H1 (cell line): ENCODE results near the gene TOMM34. TPM values are rescaled to one million over a fixed set of nuclear protein-coding genes. Genes with fewer than 3 reads are reported as not detected.

Experiments used
- CTCF ChIA-PET: fragments of 300-600 bp; sonication (Branson Sonifier 250); formaldehyde crosslinking; loops from one replicate; lab custom pipeline; 2021; ENCODE audit not compliant: partially characterized antibody; lab: Charles Lee
- POLR2A ChIA-PET: fragments of 300-600 bp; sonication (Branson Sonifier 250); formaldehyde crosslinking; loops from one replicate; lab custom pipeline; 2021; ENCODE audit warnings: inconsistent platforms; ENCODE audit not compliant: partially characterized antibody; lab: Charles Lee
- DNase-seq, 2 experiments: peaks; one replicate each; pipeline versions ENCODE4 v3.0.0 to v3.0.0-alpha.2; 2010 to 2022; ENCODE audit warnings: low spot score in 2 of 2, low read depth in 1 of 2, mixed read lengths in 1 of 2
- FAIRE-seq: peaks from 2 replicates; lab custom pipeline; 2011; peaks lifted over from hg19 to GRCh38; lab: Jason Lieb, UNC
- H2AFZ ChIP-seq: 2 replicates; pipeline ENCODE4 v1.8.1; 2012; ENCODE audit warnings: low read length, inconsistent platforms
- H2AK5ac ChIP-seq: 2 replicates; pipeline ENCODE4 v1.6.1; 2013; ENCODE audit warnings: low read depth, low read length
- H2BK120ac ChIP-seq: replicated peaks from 2 replicates; pipeline ENCODE3; 2013; ENCODE audit warnings: low read depth, low read length, inconsistent platforms
- H2BK12ac ChIP-seq: 2 replicates; pipeline ENCODE4 v1.6.1; 2013; ENCODE audit warnings: low read depth, low read length
- H2BK15ac ChIP-seq: 2 replicates; pipeline ENCODE4 v1.6.1; 2013; ENCODE audit warnings: low read length
- H2BK20ac ChIP-seq: 2 replicates; pipeline ENCODE4 v1.6.1; 2013; ENCODE audit warnings: low read length
- H2BK5ac ChIP-seq: 2 replicates; pipeline ENCODE4 v1.6.1; 2013; ENCODE audit warnings: low read depth, low read length
- H3K14ac ChIP-seq: 2 replicates; pipeline ENCODE4 v1.6.1; 2013; ENCODE audit warnings: inconsistent platforms; ENCODE audit not compliant: insufficient read length
- H3K18ac ChIP-seq: 2 replicates; pipeline ENCODE4 v1.6.1; 2013; ENCODE audit warnings: low read length; ENCODE audit errors: extremely low read depth
- H3K23ac ChIP-seq: 2 replicates; pipeline ENCODE4 v1.6.1; 2013; ENCODE audit warnings: inconsistent platforms; ENCODE audit not compliant: insufficient read length
- H3K23me2 ChIP-seq: 2 replicates; pipeline ENCODE4 v1.6.1; 2013; ENCODE audit warnings: low read depth, low read length
- H3K27ac ChIP-seq: 2 replicates; pipeline ENCODE4 v1.6.1; 2011; ENCODE audit warnings: low read depth, low read length, inconsistent platforms
- H3K27me3 ChIP-seq, 4 experiments: replicated peaks in 1 of 4; 1 replicate in 1 of 4; 2 replicates in 3 of 4; pipeline versions ENCODE4 v1.6.1 to v1.8.1; 2011 to 2013; ENCODE audit warnings: low read length in 3 of 4, mild to moderate bottlenecking in 3 of 4, inconsistent platforms in 2 of 4, mixed read lengths in 2 of 4, moderate library complexity in 1 of 4; ENCODE audit not compliant: control insufficient read depth in 3 of 4, insufficient read depth in 3 of 4; ENCODE audit errors: extremely low read depth in 1 of 4
- H3K36me3 ChIP-seq, 4 experiments: 2 replicates each; pipeline versions ENCODE4 v1.6.1 to v1.8.1; 2011 to 2013; ENCODE audit warnings: mild to moderate bottlenecking in 4 of 4, low read length in 3 of 4, moderate library complexity in 2 of 4, control low read depth in 1 of 4, inconsistent platforms in 1 of 4; ENCODE audit not compliant: insufficient read depth in 4 of 4, control insufficient read depth in 2 of 4
- H3K4ac ChIP-seq: replicated peaks from 2 replicates; pipeline ENCODE3; 2013; ENCODE audit warnings: low read length, low read depth, mixed read lengths, inconsistent platforms; ENCODE audit not compliant: insufficient read length
- H3K4me1 ChIP-seq, 4 experiments: replicated peaks in 1 of 4; 1 replicate in 1 of 4; 2 replicates in 3 of 4; pipeline versions ENCODE4 v1.6.1 to v1.8.1; 2011 to 2013; ENCODE audit warnings: low read length in 3 of 4, inconsistent platforms in 2 of 4, mixed read lengths in 1 of 4; ENCODE audit not compliant: insufficient read depth in 4 of 4, control insufficient read depth in 3 of 4
- H3K4me2 ChIP-seq, 2 experiments: 2 replicates each; pipeline versions ENCODE4 v1.6.1 to v1.8.1; 2011 to 2013; ENCODE audit warnings: low read depth in 2 of 2, low read length in 2 of 2, control low read depth in 1 of 2, inconsistent platforms in 1 of 2, mild to moderate bottlenecking in 1 of 2; ENCODE audit not compliant: insufficient read depth in 1 of 2
- H3K4me3 ChIP-seq, 4 experiments: fragments of 200-600, 300-600 bp in 1 of 4; sonication (generic), shearing (Covaris generic), sonication (Bioruptor Twin) in 1 of 4; 2 replicates each; pipeline versions ENCODE4 v1.5.1 to v1.8.1; 2011 to 2016; ENCODE audit warnings: low read length in 4 of 4, low read depth in 3 of 4, control low read depth in 2 of 4, inconsistent platforms in 2 of 4, mild to moderate bottlenecking in 2 of 4, mixed read lengths in 1 of 4, moderate library complexity in 1 of 4; ENCODE audit not compliant: insufficient read depth in 2 of 4; ENCODE audit errors: extremely low read depth in 1 of 4
- H3K56ac ChIP-seq: replicated peaks from 2 replicates; pipeline ENCODE3; 2013; ENCODE audit warnings: low read depth, mild to moderate bottlenecking, mixed read lengths, low read length, inconsistent platforms; ENCODE audit not compliant: insufficient read length
- H3K79me1 ChIP-seq: 2 replicates; pipeline ENCODE4 v1.6.1; 2013; ENCODE audit warnings: low read depth, low read length, control low read depth
- H3K79me2 ChIP-seq, 2 experiments: 2 replicates each; pipeline versions ENCODE4 v1.6.1 to v1.8.1; 2012 to 2013; ENCODE audit warnings: low read length in 2 of 2, mild to moderate bottlenecking in 2 of 2, inconsistent platforms in 1 of 2; ENCODE audit not compliant: insufficient read depth in 2 of 2, control insufficient read depth in 1 of 2
- H3K9ac ChIP-seq, 4 experiments: replicated peaks in 1 of 4; 1 replicate in 1 of 4; 2 replicates in 3 of 4; pipeline versions ENCODE4 v1.6.1 to v1.8.1; 2011 to 2013; ENCODE audit warnings: low read depth in 3 of 4, low read length in 3 of 4, control low read depth in 2 of 4, mild to moderate bottlenecking in 2 of 4, moderate library complexity in 2 of 4, inconsistent platforms in 1 of 4; ENCODE audit errors: extremely low read depth in 1 of 4
- H3K9me3 ChIP-seq, 2 experiments: 2 replicates each; pipeline versions ENCODE4 v1.6.1 to v1.8.1; 2012 to 2013; ENCODE audit warnings: mild to moderate bottlenecking in 2 of 2, moderate library complexity in 2 of 2, control low read depth in 1 of 2, inconsistent platforms in 1 of 2, low read depth in 1 of 2, low read length in 1 of 2, mixed read lengths in 1 of 2; ENCODE audit not compliant: insufficient read depth in 2 of 2
- H4K20me1 ChIP-seq, 2 experiments: replicated peaks in 1 of 2; 2 replicates each; pipeline versions ENCODE3 to v1.8.1; 2011 to 2013; ENCODE audit warnings: inconsistent platforms in 2 of 2, low read length in 2 of 2, mild to moderate bottlenecking in 1 of 2; ENCODE audit not compliant: insufficient read depth in 2 of 2, control insufficient read depth in 1 of 2
- H4K5ac ChIP-seq: 2 replicates; pipeline ENCODE4 v1.6.1; 2013; ENCODE audit warnings: low read length, low read depth, mixed read lengths, inconsistent platforms; ENCODE audit not compliant: insufficient read length
- H4K8ac ChIP-seq: 2 replicates; pipeline ENCODE4 v1.8.0; 2013; ENCODE audit warnings: mild to moderate bottlenecking, moderate library complexity, low read length, inconsistent platforms; ENCODE audit not compliant: insufficient read depth; ENCODE audit errors: extremely low read depth
- H4K91ac ChIP-seq: replicated peaks from 2 replicates; pipeline ENCODE3; 2013; ENCODE audit warnings: low read length, mixed read lengths, inconsistent platforms; ENCODE audit not compliant: insufficient read length
- ASH2L ChIP-seq: fragments of 200-600, 300-600 bp; sonication (generic); IDR thresholded peaks from one replicate; pipeline ENCODE4 v1.7.1; 2017; ENCODE audit warnings: low read length
- CEBPB ChIP-seq: IDR thresholded peaks from 2 replicates; pipeline ENCODE4 v1.6.1; 2012; ENCODE audit warnings: low read depth, low read length
- CHD2 ChIP-seq: IDR thresholded peaks from 2 replicates; pipeline ENCODE4 v1.6.1; 2012; ENCODE audit warnings: low read length, improper control_type of control experiment
- EP300 ChIP-seq, 2 experiments: IDR thresholded peaks; 1 replicate in 1 of 2; 2 replicates in 1 of 2; pipeline ENCODE4 v1.6.1; 2011 to 2012; ENCODE audit warnings: low read depth in 2 of 2, low read length in 2 of 2, mild to moderate bottlenecking in 2 of 2, borderline replicate concordance in 1 of 2, inconsistent platforms in 1 of 2, moderate library complexity in 1 of 2
- EZH2 ChIP-seq: fragments of 200-600 bp; sonication (generic); IDR thresholded peaks from 2 replicates; pipeline ENCODE4 v1.7.1; 2012; ENCODE audit warnings: low read depth, mild to moderate bottlenecking, moderate library complexity, low read length, inconsistent platforms; ENCODE audit not compliant: severe bottlenecking
- HDAC2 ChIP-seq, 2 experiments: fragments of 300-600 bp in 1 of 2; sonication (generic) in 1 of 2; IDR thresholded peaks; 2 replicates each; pipeline ENCODE4 v1.6.1; 2011 to 2012; ENCODE audit warnings: low read depth in 2 of 2, low read length in 2 of 2, mild to moderate bottlenecking in 2 of 2, moderate library complexity in 2 of 2, borderline replicate concordance in 1 of 2, inconsistent platforms in 1 of 2
- JUN ChIP-seq: IDR thresholded peaks from 2 replicates; pipeline ENCODE4 v1.6.1; 2011; ENCODE audit warnings: low read depth, mild to moderate bottlenecking, improper control_type of control experiment, low read length
- NRF1 ChIP-seq: IDR thresholded peaks from 2 replicates; pipeline ENCODE4 v1.6.1; 2011; ENCODE audit warnings: mild to moderate bottlenecking, low read depth, low read length, improper control_type of control experiment
- POU5F1 ChIP-seq: IDR thresholded peaks from 2 replicates; pipeline ENCODE4 v1.6.1; 2011; ENCODE audit warnings: low read depth, mild to moderate bottlenecking, low read length, moderate library complexity
- SP1 ChIP-seq: IDR thresholded peaks from 2 replicates; pipeline ENCODE4 v1.6.1; 2011; ENCODE audit warnings: low read depth, low read length
- SP2 ChIP-seq: IDR thresholded peaks from 2 replicates; pipeline ENCODE4 v1.6.1; 2012; ENCODE audit warnings: mild to moderate bottlenecking, low read length, inconsistent platforms
- TAF1 ChIP-seq: IDR thresholded peaks from 2 replicates; pipeline ENCODE4 v1.6.1; 2011; ENCODE audit warnings: mild to moderate bottlenecking, low read depth, low read length
- TCF12 ChIP-seq: IDR thresholded peaks from 2 replicates; pipeline ENCODE4 v1.6.1; 2011; ENCODE audit warnings: low read depth, mild to moderate bottlenecking, low read length
- WGBS, 2 experiments: shearing (Covaris generic) in 1 of 2; methylation state at CpG; one replicate each; pipeline versions ENCODE4 v1.1.6 to v1.1.7; 2013 to 2015; ENCODE audit warnings: low lambda C conversion rate in 2 of 2, mixed read lengths in 2 of 2, inconsistent platforms in 1 of 2, low coverage in 1 of 2, missing lambda C conversion rate in 1 of 2; ENCODE audit not compliant: insufficient replicate concordance in 2 of 2, insufficient coverage in 1 of 2, insufficient read length in 1 of 2; ENCODE audit errors: extremely low coverage in 1 of 2, missing lambda C conversion rate in 1 of 2; 5-methylcytosine and 5-hydroxymethylcytosine counted together
- polyA plus RNA-seq, 7 experiments: library from polyadenylated mRNA; depleted of rRNA in 3 of 7; stranded (reverse) in 5 of 7; unstranded in 2 of 7; fragments of >200 nt in 5 of 7; fragments of 200-250 nt in 2 of 7; gene quantifications; 1 replicate in 5 of 7; 2 replicates in 1 of 7; 4 replicates in 1 of 7; pipeline versions ENCODE4 v1.2.1 to v1.2.3, GENCODE V29; 2011 to 2013; ENCODE audit warnings: missing spikeins in 2 of 7, mixed read lengths in 2 of 7
- total RNA-seq: library from RNA; stranded (reverse); fragmentation: NEBNext Ultra II Directional; extraction: Animal tissue kit (Norgen Biotek cat#: 25700); gene quantifications from 2 replicates; pipeline ENCODE4 v1.2.1, GENCODE V29; 2021

Gene TOMM34
- total and polyA plus RNA-seq, 2 of the 8 experiments (the other 6 are each of a cell fraction or from before 2014, with no cell fraction given) = 32.1 to 35.1 TPM

GRCh38 chr20:44997668-44998067 lies 37.5 kb upstream of the TOMM34 start:
- no peak overlapping the region for H3K18ac ChIP-seq
- no peak overlapping the region for H4K5ac ChIP-seq
- H3K14ac ChIP-seq = no peak overlapping the region
- no peak overlapping the region for H2BK15ac ChIP-seq
- peaks cover 7 to 52% (median 28%) of the 10 kb centered on the region in 4 experiments; a peak in 7 of 8 replicates for H3K36me3 ChIP-seq
- WGBS, 2 experiments = 85% methylated on average over 5 of the region's 5 CpGs; no CpG with 5 or more reads in 1 of the 2 experiments
- H3K27me3 ChIP-seq = no peaks in the 10 kb centered on the region
- H2BK5ac ChIP-seq = no peak overlapping the region
- no peak overlapping the region for H4K91ac ChIP-seq
- H3K4me1 ChIP-seq = no peaks in the 10 kb centered on the region; a peak in 1 of 7 replicates
- H3K4me3 ChIP-seq = no peak overlapping the region
- H3K9me3 ChIP-seq = no peaks in the 10 kb centered on the region
- H3K23ac ChIP-seq = no peak overlapping the region
- H2AK5ac ChIP-seq = no peak overlapping the region
- H2BK12ac ChIP-seq = no peak overlapping the region
- H3K4ac ChIP-seq = no peak overlapping the region
- no peak overlapping the region for H4K8ac ChIP-seq
- peaks cover 0 to 2% of the 10 kb centered on the region in 2 experiments for H4K20me1 ChIP-seq
- H3K4me2 ChIP-seq = no peak overlapping the region
- no peak overlapping the region for H2AFZ ChIP-seq
- H3K23me2 ChIP-seq = no peaks in the 10 kb centered on the region
- no peak for DNase-seq
- H3K79me2 ChIP-seq = no peaks in the 10 kb centered on the region
- H3K56ac ChIP-seq = no peak overlapping the region
- POLR2A ChIA-PET = no interaction called here
- H3K27ac ChIP-seq = no peak overlapping the region
- H3K9ac ChIP-seq = no peak overlapping the region
- no peaks in the 10 kb centered on the region for H3K79me1 ChIP-seq
- H2BK20ac ChIP-seq = no peak overlapping the region
- CTCF ChIA-PET = interaction anchor here (0.9 to 1.8 kb wide), 5 partner anchors 9 to 20 kb away, joined by 3 to 6 read pairs (median 6); no protein-coding TSS in a partner anchor
- H2BK120ac ChIP-seq = no peak overlapping the region
- FAIRE-seq = no peak
- no peak for TF ChIP-seq EP300 (IDR thresholded peaks at IDR 0.05; ENCODE audit: borderline replicate concordance in 1 of 2, low read depth in 2 of 2, low read length in 2 of 2)
- no peak for TF ChIP-seq EZH2
- TF ChIP-seq SP2 = no peak
- no peak for TF ChIP-seq TAF1
- no peak for TF ChIP-seq SP1
- TF ChIP-seq JUN = no peak
- TF ChIP-seq CHD2 = no peak
- TF ChIP-seq ASH2L = no peak
- no peak for TF ChIP-seq TCF12
- TF ChIP-seq HDAC2 (IDR thresholded peaks at IDR 0.05; ENCODE audit: borderline replicate concordance in 1 of 2, low read depth in 2 of 2, low read length in 2 of 2) = no peak
- TF ChIP-seq CEBPB = no peak
- TF ChIP-seq NRF1 = no peak
- TF ChIP-seq POU5F1 = no peak
